Liver (tissue), 9 donors: ENCODE data around the gene C3. TPM values are rescaled to one million over a fixed set of nuclear protein-coding genes. Genes with fewer than 3 reads are reported as not detected.

Experiments
- DNase-seq: peaks from one replicate; pipeline ENCODE4 v3.0.0-alpha.2; 2017; ENCODE audit warnings: low spot score
- H3K27ac ChIP-seq, 2 donors: one replicate each; pipeline ENCODE4 v1.7.0; 2013; ENCODE audit warnings: inconsistent platforms in 2 of 2, low read length in 2 of 2, control low read depth in 1 of 2, low read depth in 1 of 2, mild to moderate bottlenecking in 1 of 2
- H3K27me3 ChIP-seq, 4 donors: one replicate each; pipeline versions ENCODE4 v1.6.1 to v1.7.0; 2013; ENCODE audit warnings: low read length in 3 of 4, inconsistent platforms in 1 of 4, mild to moderate bottlenecking in 1 of 4, moderate library complexity in 1 of 4; ENCODE audit not compliant: control insufficient read depth in 4 of 4, insufficient read depth in 4 of 4
- H3K36me3 ChIP-seq, 4 donors: one replicate each; pipeline versions ENCODE4 v1.6.1 to v1.7.0; 2013; ENCODE audit warnings: low read length in 3 of 4, mild to moderate bottlenecking in 3 of 4, low read depth in 1 of 4, moderate library complexity in 1 of 4; ENCODE audit not compliant: control insufficient read depth in 4 of 4, insufficient read depth in 3 of 4
- H3K4me1 ChIP-seq, 4 donors: one replicate each; pipeline versions ENCODE4 v1.6.1 to v1.7.0; 2013; ENCODE audit warnings: low read length in 3 of 4, mild to moderate bottlenecking in 3 of 4, moderate library complexity in 1 of 4; ENCODE audit not compliant: control insufficient read depth in 4 of 4, insufficient read depth in 4 of 4
- H3K4me3 ChIP-seq, 3 donors: one replicate each; pipeline versions ENCODE4 v1.6.1 to v1.7.0; 2013; ENCODE audit warnings: low read length in 3 of 3, control low read depth in 1 of 3, low read depth in 1 of 3, mild to moderate bottlenecking in 1 of 3
- H3K9ac ChIP-seq, 2 donors: one replicate each; pipeline ENCODE4 v1.7.0; 2013; ENCODE audit warnings: low read length in 2 of 2, mild to moderate bottlenecking in 2 of 2, moderate library complexity in 2 of 2, control low read depth in 1 of 2, low read depth in 1 of 2
- H3K9me3 ChIP-seq, 4 donors: one replicate each; pipeline versions ENCODE4 v1.6.1 to v1.7.0; 2013; ENCODE audit warnings: low read length in 3 of 4; ENCODE audit not compliant: control insufficient read depth in 4 of 4
- ATF3 ChIP-seq: IDR thresholded peaks from 2 replicates; pipeline ENCODE4 v1.6.1; 2016; ENCODE audit warnings: antibody characterized with exemption
- EGR1 ChIP-seq, 2 donors: IDR thresholded peaks; 2 replicates each; pipeline ENCODE4 v1.6.1; 2016 to 2018; ENCODE audit warnings: antibody characterized with exemption in 2 of 2, low read depth in 2 of 2
- GABPA ChIP-seq, 2 donors: IDR thresholded peaks in 1 of 2; conservative IDR thresholded peaks in 1 of 2; 2 replicates each; pipeline ENCODE4 v1.6.1; 2016; ENCODE audit warnings: antibody characterized with exemption in 2 of 2, mild to moderate bottlenecking in 1 of 2, moderate library complexity in 1 of 2
- HNF4A ChIP-seq, 2 donors: conservative IDR thresholded peaks; 2 replicates each; pipeline ENCODE4 v1.6.1; 2016; ENCODE audit warnings: antibody characterized with exemption in 2 of 2, mild to moderate bottlenecking in 2 of 2
- HNF4G ChIP-seq: IDR thresholded peaks from 2 replicates; pipeline ENCODE4 v1.6.1; 2016; ENCODE audit warnings: antibody characterized with exemption
- NR2F2 ChIP-seq: IDR thresholded peaks from 2 replicates; pipeline ENCODE4 v1.6.1; 2016; ENCODE audit warnings: antibody characterized with exemption
- RAD21 ChIP-seq, 2 donors: IDR thresholded peaks; 2 replicates each; pipeline ENCODE4 v1.6.1; 2016; ENCODE audit warnings: antibody characterized with exemption in 2 of 2, mild to moderate bottlenecking in 2 of 2
- REST ChIP-seq: IDR thresholded peaks from 2 replicates; pipeline ENCODE4 v1.6.1; 2016; ENCODE audit warnings: antibody characterized with exemption, mild to moderate bottlenecking
- RXRA ChIP-seq, 2 donors: IDR thresholded peaks; 2 replicates each; pipeline ENCODE4 v1.6.1; 2017 to 2018; ENCODE audit warnings: antibody characterized with exemption in 2 of 2, mild to moderate bottlenecking in 1 of 2
- SP1 ChIP-seq: IDR thresholded peaks from 2 replicates; pipeline ENCODE4 v1.6.1; 2018; ENCODE audit warnings: antibody characterized with exemption, mild to moderate bottlenecking
- TAF1 ChIP-seq: conservative IDR thresholded peaks from 2 replicates; pipeline ENCODE4 v1.6.1; 2016; ENCODE audit warnings: antibody characterized with exemption, mild to moderate bottlenecking
- YY1 ChIP-seq: IDR thresholded peaks from 2 replicates; pipeline ENCODE4 v1.6.1; 2016; ENCODE audit warnings: antibody characterized with exemption, mild to moderate bottlenecking
- WGBS: extraction: QIAGEN DNeasy Blood & Tissue Kit; methylation state at CpG from one replicate; pipeline ENCODE4 v1.1.7; 2013; 5-methylcytosine and 5-hydroxymethylcytosine counted together
- polyA plus RNA-seq, 2 donors: library from polyadenylated mRNA; stranded (reverse) in 1 of 2; unstranded in 1 of 2; fragments of 200-250 nt in 1 of 2; fragments of >200 nt in 1 of 2; fragmentation: Nextera tagmentation in 1 of 2; extraction: Ambion mirVana in 1 of 2; gene quantifications; one replicate each; pipeline versions ENCODE4 v1.2.1 to v1.2.3, GENCODE V29; 2013 to 2015
- total RNA-seq, 2 donors: library from RNA; depleted of rRNA; stranded (reverse); fragments of >200 nt; gene quantifications; one replicate each; pipeline ENCODE4 v1.2.3, GENCODE V29; 2014
- TF ChIP-seq, protein P1 (sequence below): IDR thresholded peaks from 2 replicates; pipeline ENCODE4 v1.6.1; 2016; ENCODE audit warnings: antibody characterized with exemption
- donor health status: healthy.
- donor health status: healthy.
- donor health status: healthy.
- donor health status: healthy.
- donor health status: healthy.

Gene C3
- total and polyA plus RNA-seq, 4 donors: 4,543 to 9,349 (median 8,015) TPM

DNA sequence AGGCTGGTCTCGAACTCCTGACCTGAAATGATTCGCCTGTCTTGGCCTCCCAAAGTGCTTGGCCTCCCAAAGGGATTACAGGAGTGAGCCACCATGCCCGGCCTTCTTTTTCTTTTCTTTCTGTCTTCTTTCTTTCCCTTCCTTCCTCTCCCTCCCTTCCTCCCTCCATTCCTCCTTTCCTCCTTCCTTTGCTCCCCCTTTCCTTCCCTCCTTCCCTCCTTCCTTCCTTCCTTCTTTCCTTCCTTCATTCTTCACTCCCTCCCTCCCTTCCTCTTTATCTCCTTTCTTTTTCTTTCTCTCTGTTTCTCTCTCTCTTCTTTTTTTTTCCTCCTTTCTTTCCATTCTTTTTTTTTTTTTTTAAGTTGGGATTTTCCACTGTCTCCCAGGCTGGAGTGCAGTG lies 12.1 kb downstream of the C3 start:
- TF ChIP-seq NR2F2: no peak
- no peak for TF ChIP-seq TAF1
- TF ChIP-seq SP1: no peak
- TF ChIP-seq GABPA (IDR thresholded peaks at IDR 0.05 in 1 of 2, conservative IDR thresholded peaks at IDR 0.05 in 1 of 2): no peak
- H3K9ac ChIP-seq: no peak overlapping the region
- DNase-seq: no peak
- H3K9me3 ChIP-seq: no peaks in the 10 kb centered on the region
- peaks cover 0 to 38% (median 18%) of the 10 kb centered on the region in 4 donors for H3K4me1 ChIP-seq
- H3K27ac ChIP-seq: no peak overlapping the region
- H3K27me3 ChIP-seq: no peaks in the 10 kb centered on the region
- H3K4me3 ChIP-seq: no peak overlapping the region
- H3K36me3 ChIP-seq: peaks cover 35 to 89% (median 70%) of the 10 kb centered on the region in 4 donors
- 83% methylated on average over 3 of the region's 3 CpGs for WGBS

DNA sequence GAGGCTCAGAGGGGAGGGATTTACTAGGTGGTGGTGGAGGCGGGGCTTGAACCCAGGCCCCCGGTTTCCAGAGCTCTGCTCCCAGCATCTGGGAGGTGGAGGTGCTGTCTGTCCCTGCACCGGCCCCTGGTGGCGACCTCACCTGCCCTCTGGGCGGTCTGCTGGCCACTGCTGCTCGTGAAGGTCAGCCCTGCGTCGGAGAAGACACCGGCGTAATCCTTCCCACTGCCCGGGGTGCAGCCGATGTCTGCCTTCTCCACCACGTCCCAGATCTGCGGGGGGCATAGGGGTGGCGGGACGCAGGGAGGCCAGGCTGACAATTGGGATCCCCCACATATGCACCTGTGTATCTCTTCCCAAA lies 12.8 kb downstream of the C3 start:
- Histone ChIP-seq H3K27me3 (no peaks in the 10 kb centered on the region), H3K9me3 (no peaks in the 10 kb centered on the region), H3K36me3 (peaks cover 33 to 88% (median 69%) of the 10 kb centered on the region in 4 donors), H3K4me3 (no peak overlapping the region), H3K9ac (no peak overlapping the region), H3K27ac (no peak overlapping the region), H3K4me1 (peaks cover 0 to 32% (median 12%) of the 10 kb centered on the region in 4 donors)
- 72% methylated on average over 16 of the region's 16 CpGs for WGBS
- no peak for TF ChIP-seq SP1
- TF ChIP-seq ATF3: no peak
- TF ChIP-seq GABPA (IDR thresholded peaks at IDR 0.05 in 1 of 2, conservative IDR thresholded peaks at IDR 0.05 in 1 of 2): no peak
- no peak for DNase-seq

DNA sequence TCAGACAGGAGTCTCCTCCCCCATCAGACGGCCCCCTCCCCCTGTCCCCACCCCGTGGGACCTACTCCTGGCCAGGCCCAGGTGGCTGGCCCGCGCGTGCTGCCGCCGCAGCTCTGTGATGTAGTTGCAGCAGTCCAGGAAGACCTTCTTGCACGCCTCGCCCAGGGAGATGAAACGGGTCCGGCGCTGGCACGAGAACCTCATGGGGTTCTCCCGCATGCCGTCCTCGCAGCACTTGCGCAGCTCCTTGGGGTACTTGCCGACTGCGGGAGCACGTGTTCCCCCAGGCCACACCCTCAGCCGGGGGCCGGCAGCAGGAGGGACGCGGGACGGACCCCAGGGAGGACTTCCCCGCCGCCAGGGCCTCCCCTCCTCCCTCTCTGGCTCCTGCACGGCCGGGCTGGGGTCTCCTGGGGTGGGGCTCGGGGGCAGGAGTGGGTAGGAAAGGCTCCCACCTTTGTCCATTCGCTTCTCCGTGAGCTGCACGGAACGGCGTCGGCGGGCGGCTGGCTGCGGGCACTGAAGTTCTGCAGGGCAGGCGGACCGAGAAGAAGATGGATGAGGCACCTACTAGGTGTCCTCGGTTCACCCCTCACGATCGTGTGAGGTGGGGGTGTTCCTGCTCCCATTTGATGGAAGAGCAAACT lies 13.3 kb downstream of the C3 start:
- no peak for DNase-seq
- Histone ChIP-seq H3K27me3 (no peaks in the 10 kb centered on the region), H3K4me1 (peaks cover 0 to 27% (median 8%) of the 10 kb centered on the region in 4 donors), H3K36me3 (peaks cover 32 to 87% (median 68%) of the 10 kb centered on the region in 4 donors), H3K9ac (no peak overlapping the region), H3K9me3 (no peaks in the 10 kb centered on the region), H3K27ac (no peak overlapping the region), H3K4me3 (no peak overlapping the region)
- no peak for TF ChIP-seq RAD21 (IDR thresholded peaks at IDR 0.05)
- 73% methylated on average over 44 of the region's 44 CpGs for WGBS

DNA sequence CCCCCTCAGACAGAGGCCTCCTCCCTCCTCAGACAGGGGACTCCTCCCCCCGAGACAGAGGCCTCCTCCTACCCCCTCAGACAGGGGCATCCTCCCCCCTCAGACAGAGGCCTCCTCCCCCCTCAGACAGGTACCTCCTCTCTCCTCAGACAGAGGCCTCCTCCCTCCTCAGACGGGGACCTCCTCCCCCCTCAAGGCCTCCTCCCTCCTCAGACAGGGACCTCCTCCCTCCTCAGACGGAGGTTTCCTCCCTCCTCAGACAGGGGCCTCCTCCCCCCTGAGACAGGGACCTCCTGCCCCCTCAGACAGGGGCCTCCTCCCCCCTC lies 13.9 kb downstream of the C3 start:
- WGBS: 63% methylated on average over 3 of the region's 3 CpGs
- Histone ChIP-seq H3K27ac (no peak overlapping the region), H3K36me3 (peaks cover 29 to 87% (median 67%) of the 10 kb centered on the region in 4 donors), H3K9ac (no peak overlapping the region), H3K9me3 (no peaks in the 10 kb centered on the region), H3K4me1 (peaks cover 0 to 22% (median 2%) of the 10 kb centered on the region in 4 donors), H3K27me3 (no peaks in the 10 kb centered on the region), H3K4me3 (no peak overlapping the region)
- no peak for TF ChIP-seq EGR1 (IDR thresholded peaks at IDR 0.05; ENCODE audit: low read depth in 2 of 2)
- no peak for TF ChIP-seq YY1
- TF ChIP-seq, protein P1, sequence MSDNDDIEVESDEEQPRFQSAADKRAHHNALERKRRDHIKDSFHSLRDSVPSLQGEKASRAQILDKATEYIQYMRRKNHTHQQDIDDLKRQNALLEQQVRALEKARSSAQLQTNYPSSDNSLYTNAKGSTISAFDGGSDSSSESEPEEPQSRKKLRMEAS: no peak
- TF ChIP-seq REST: no peak
- no peak for TF ChIP-seq NR2F2
- TF ChIP-seq GABPA (IDR thresholded peaks at IDR 0.05 in 1 of 2, conservative IDR thresholded peaks at IDR 0.05 in 1 of 2): no peak
- no peak for TF ChIP-seq HNF4G
- TF ChIP-seq TAF1: no peak
- TF ChIP-seq RXRA (IDR thresholded peaks at IDR 0.05): no peak
- no peak for TF ChIP-seq HNF4A (conservative IDR thresholded peaks at IDR 0.05)
- no peak for DNase-seq
